GM21723 (cell line): ENCODE data around the gene PIP5KL1.

Experiments
- ATAC-seq: cut with Tn5 transposase; IDR thresholded peaks from one replicate; pipeline ENCODE4 v1.9.1; 2021; ENCODE audit warnings: mild to moderate bottlenecking, moderate library complexity; ENCODE audit not compliant: unreplicated experiment

Gene PIP5KL1

GRCh38 chr9:127875306-127875966 is 55.1 kb downstream of the PIP5KL1 start:
- ATAC-seq: no peak

DNA sequence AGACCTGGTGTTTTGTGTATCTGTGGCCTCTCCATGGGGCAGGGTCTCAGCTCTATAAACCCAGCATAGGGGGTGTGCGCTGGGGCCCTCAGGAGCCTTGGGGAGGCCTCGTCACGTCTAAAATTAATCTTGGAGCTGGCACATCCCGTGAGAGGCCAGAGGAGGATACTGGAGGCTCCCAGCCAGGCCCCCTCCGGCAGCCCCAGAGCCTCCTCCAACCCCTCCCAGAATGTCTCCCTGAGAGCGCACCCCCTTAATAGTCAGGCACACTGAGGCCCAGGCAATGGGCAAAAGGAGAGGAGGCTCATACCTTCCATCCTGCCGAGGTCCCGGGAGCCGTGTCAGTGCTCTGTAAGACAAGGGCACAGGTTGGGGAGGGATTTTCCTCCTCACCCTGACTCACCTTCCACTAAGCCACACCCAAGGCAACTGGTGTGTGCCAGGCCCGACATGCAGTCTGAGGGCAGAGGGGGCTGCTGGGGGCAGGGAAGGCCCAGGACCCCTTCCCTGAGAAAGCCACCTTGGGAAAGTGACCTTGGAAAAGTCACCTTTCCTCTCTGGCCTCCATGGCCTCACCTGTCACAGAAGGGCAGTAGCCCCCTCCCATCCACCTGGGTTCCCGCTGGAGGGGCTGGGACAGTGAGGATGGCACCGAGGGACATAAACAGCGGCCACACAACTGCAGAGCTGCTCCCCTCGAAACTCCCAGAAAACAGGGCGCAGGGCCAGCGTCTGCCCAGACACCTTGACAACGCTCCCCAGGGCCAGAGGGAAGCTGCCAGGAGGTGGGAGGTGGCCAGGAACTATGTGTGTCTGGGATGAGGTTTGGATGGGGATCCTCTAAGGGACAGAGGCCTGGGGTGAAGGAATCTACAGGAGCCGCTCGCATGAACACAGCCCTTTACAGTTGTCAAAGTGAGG is 56.0 kb downstream of the PIP5KL1 start:
- no peak for ATAC-seq

DNA sequence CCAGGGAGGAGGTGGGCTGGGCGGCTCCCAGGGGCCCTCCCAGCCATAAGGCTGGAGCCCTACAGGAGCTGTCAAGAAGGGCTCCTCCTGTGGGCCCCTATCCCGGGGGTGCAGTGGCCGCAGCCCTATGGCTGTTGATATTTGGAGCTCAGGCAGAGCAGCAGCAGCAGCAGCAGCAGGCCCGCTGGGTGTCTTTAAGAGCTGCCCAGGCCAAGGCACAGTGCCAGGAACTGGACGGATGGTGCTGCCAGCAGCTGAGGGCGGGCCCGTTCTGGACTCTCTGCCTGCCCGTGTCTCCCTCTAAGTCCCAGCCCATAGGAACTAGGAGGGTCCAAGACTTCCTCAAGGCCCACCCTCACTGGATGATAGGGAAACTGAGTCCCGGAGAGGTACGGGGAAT is 56.7 kb downstream of the PIP5KL1 start:
- no peak for ATAC-seq

- no peak for ATAC-seq
Observed at GRCh38 chr9:127873223-127873691, 57.3 kb downstream of the PIP5KL1 start.

- ATAC-seq: no peak
Observed at GRCh38 chr9:127872369-127873222, 58.0 kb downstream of the PIP5KL1 start.

DNA sequence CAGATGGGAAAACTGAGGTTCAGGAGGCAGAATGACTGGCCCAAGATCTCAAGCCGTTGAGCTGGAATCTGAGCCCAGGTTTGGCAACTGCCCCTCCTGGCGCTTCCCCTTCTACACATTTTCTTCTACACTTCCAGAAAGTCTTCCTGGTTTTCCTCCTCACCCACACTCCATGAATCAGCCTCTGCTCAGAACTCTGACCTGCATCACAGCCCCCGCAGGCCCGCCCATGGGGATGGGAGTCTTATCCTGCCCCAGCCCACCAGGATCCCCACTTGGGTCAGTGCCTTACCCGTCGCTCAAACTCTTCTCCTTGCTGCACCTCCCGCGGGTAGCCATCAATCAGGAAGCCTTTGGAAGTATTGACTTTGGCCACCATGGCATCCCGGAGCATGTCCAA is 59.0 kb downstream of the PIP5KL1 start:
- no peak for ATAC-seq

GRCh38 chr9:127870887-127871286 is 59.7 kb downstream of the PIP5KL1 start:
- ATAC-seq: no peak
